HG03521 (cell line): ENCODE data around the gene SLC25A47.
"Not testable (repeated sequence)": the region's sequence is repeated elsewhere in the genome, so short reads cannot be mapped to it uniquely, and the experiment has no call there.

ENCODE experiments used
- ATAC-seq: cut with Tn5 transposase; IDR thresholded peaks from one replicate; pipeline ENCODE4 v1.9.1; 2021; ENCODE audit warnings: mild to moderate bottlenecking, moderate library complexity; ENCODE audit not compliant: unreplicated experiment

SLC25A47 gene

GRCh38 chr14:100342826-100343225 is 19.7 kb downstream of the SLC25A47 start:
- not testable (repeated sequence) for ATAC-seq

GRCh38 chr14:100344657-100345056 is 21.5 kb downstream of the SLC25A47 start:
- ATAC-seq = not testable (repeated sequence)

DNA sequence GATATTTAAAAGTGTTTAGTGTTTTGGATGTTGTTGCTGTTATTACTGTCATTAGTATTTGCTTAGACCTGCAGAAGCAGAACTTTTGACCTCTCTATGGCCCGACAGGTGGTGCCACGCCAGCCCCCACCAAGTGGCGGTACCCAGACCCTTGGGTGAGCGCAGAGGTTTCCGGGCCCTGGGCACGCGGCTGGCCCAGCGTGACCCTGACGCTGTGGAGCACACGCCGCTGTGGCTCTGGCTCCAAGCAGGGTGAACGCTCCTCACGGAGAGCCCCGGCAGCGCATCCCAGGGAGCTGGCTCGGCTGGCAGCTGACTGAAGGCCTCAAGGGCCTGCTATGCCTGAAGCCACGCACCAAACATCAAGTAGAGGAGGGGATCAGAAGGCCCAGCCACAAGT is 22.6 kb downstream of the SLC25A47 start:
- no peak for ATAC-seq

GRCh38 chr14:100346306-100347091 is 23.4 kb downstream of the SLC25A47 start:
- no peak for ATAC-seq

DNA sequence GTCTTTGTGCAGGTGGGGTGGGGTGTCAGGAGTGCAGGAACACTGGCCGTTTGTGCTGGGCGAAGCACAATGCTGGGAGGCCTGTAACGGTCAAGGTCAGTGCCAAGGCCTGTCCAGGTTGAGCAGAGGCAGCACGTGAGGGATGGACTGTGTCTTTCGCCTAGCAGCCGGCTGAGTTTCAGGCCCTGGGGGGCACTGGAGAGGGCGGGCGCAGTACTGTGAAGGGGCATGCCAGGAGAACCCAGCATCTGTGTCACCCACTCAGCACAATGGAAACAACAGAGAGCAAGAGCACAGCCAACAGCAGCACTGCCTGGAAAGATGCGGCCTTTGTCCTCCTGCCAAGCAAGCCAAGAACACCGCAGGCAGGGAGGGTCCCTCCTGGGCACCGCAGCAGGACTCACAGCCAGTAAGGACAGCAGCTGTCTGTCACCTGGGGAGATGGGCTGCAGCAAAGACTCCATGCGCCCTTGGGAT is 25.2 kb downstream of the SLC25A47 start:
- ATAC-seq = no peak

- no peak for ATAC-seq
Measured at GRCh38 chr14:100348784-100349685, 25.9 kb downstream of the SLC25A47 start.

DNA sequence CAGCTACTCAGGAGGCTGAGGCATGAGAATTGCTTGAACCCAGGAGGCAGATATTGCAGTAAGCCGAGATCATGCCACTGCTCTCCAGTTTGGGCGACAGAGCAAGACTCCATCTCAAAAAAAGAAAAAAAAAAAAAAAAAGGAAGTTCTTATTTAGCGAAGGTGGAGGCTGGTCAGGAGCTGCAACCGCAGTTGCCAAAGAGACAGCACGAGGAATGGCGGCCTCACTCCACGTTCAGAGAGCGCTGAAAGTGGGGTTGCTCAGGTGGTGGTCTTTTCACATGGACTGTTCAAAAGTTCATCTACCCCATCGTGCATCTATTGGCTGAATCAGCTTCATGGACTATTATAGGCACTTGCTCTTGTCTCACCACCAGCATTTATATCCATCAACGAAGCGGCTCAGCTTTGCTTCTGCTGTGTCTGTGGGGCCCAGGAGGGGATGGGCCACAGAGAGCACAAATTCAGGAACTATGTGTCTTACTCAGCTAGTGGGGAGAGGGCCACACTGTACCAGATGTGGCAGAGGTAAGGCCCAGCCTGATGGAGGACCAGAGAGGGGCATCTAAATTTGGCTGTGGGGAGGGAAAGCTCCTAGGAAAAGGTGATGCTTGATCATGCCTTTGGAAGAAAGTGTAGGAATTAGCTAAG is 27.3 kb downstream of the SLC25A47 start:
- no peak for ATAC-seq

DNA sequence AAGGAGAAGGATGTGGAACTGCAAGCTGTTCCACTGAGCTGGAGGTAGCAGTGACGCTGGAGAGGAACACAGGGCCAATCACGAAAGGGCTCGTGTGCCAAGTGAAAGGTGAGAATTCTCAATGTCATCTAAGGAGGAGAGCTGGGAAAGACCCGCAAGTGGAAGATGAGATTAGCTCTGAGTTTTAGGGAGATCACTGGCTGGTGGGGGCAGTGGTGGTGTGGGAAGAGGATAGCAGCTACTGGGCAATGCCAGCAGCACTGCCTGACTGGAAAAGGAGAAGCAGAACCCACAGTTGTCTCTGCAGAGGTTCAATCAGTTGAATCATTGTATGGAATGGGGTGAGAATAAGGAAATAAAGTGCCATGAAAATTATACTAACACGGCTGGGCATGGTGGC is 27.8 kb downstream of the SLC25A47 start:
- ATAC-seq = no peak

DNA sequence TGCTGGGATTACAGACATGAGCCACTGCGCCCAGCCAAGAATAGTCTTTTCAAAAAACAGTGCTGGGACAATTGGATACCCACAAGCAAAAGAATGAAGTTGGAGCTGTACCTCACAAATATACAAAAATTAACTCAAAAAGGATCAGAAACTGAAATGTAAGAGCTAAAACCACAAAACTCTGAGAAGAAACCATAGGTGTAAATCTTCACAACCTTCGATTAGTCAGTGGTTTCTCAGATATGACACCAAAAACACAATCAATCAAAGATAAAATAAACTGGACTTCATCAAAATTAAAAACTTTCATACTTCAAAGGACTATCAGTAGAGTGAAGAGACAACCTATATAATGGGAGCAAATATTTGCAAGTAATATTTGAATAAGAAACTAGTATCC is 35.3 kb downstream of the SLC25A47 start:
- ATAC-seq = no peak

- no peak for ATAC-seq
Measured at GRCh38 chr14:100359111-100359510, 36.0 kb downstream of the SLC25A47 start.

- no peak for ATAC-seq
Measured at GRCh38 chr14:100359881-100360280, 36.7 kb downstream of the SLC25A47 start.

DNA sequence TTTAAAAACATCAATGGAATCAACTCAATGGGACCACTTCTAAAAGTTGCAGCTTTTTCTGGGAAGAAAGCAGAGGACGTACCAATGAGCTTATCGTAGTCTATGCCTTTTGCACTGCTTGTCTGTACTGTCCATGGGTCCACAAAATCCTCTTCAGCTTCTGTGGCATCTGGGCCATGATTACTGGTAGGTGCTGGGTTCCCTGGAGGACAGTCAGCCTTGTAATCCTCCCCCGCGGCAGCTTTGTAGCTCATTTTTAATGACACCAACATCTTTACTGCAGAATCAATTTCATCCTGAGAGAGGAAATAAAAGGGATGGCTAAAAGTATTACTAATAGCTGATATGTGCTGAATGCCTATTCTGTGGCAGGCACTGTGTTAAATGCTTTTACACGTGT is 38.5 kb downstream of the SLC25A47 start:
- no peak for ATAC-seq

- no peak for ATAC-seq
Measured at GRCh38 chr14:100362311-100362927, 39.3 kb downstream of the SLC25A47 start.

DNA sequence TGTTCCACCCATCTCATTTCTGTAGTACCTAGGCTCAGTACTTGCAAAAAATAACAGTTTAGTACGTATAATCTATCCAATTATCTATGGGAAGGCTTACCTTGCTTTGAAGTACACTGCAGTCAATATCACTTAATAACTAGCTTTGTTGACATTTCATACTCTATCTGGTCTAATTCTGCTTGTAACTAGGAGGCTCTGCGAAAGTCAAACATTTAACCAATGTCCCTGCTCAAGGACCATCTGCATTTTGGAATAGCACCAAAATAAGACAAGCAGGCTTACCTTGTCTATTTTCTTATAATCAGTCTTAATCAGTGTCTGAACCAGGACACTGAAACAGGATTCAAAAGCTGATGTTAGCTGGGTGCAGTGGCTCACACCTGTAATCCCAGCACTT is 39.9 kb downstream of the SLC25A47 start:
- ATAC-seq = no peak

DNA sequence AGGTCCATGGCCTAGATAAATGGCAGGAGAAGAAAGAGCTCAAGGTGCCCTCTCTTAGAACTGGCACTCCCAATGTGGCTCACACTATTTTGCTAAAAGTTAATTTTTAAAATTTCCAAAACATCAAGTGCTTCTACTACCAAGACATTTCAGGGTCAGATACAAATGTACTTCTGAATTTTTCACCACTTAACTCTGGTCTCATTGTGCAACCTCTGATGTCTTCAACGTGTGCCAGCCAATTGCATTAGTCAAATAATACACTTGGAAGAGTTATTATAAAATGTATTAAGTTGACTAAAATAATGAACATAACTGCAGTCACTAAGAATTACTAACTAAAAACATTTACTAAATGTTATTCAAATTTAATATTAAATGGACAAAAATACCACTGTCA is 41.3 kb downstream of the SLC25A47 start:
- no peak for ATAC-seq

GRCh38 chr14:100365741-100366140 is 42.6 kb downstream of the SLC25A47 start:
- no peak for ATAC-seq

- ATAC-seq = no peak
Measured at GRCh38 chr14:100369019-100369418, 45.9 kb downstream of the SLC25A47 start.

DNA sequence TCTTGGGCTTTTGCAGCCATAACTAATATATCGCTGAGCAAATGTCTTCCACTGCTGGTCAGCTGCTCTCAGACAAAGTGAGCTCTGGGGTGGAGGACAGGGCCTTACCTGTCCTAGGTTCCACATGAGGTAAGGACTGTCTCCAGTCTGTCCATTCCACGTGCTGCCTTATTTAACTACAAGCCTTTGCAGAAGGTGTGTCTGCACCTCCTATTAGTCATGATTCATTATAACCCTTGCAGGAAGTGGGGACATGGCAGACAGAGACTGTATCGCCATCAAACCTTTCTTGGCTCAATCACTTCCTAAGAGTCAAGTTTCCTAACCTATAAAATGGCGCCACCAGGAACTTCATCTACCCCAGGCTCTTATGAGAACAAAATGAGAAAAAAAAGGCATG is 46.9 kb downstream of the SLC25A47 start:
- no peak for ATAC-seq

GRCh38 chr14:100371773-100372172 is 48.6 kb downstream of the SLC25A47 start:
- ATAC-seq = no peak

- no peak for ATAC-seq
Measured at GRCh38 chr14:100372357-100373048, 49.4 kb downstream of the SLC25A47 start.
